Fibroblast of skin of right biceps (primary cell): Measurements from ENCODE around the gene ZNF26.
A peak's percentile ranks its signal among the peaks of the same experiment; 100 is the strongest.
"Not testable (repeated sequence)": the region's sequence is repeated elsewhere in the genome, so short reads cannot be mapped to it uniquely, and the experiment has no call there.

Source experiments
- DNase-seq: peaks from one replicate; pipeline ENCODE4 v3.0.0-alpha.2; 2013

ZNF26 gene

GRCh38 chr12:132955094-132956010 is 30.8 kb upstream of the ZNF26 start:
- DNase-seq, result peak; percentile 77

GRCh38 chr12:132956011-132956788 is 30.0 kb upstream of the ZNF26 start, which contains the start of gene ZNF605:
Gene ZNF605, minus strand, starts transcription at chr12:132956306. Its CDS starts 10,671 bp downstream, at chr12:132945635.
- peak; percentile 91 for DNase-seq

GRCh38 chr12:132961790-132962189 is 24.4 kb upstream of the ZNF26 start:
- DNase-seq, result not testable (repeated sequence)

GRCh38 chr12:132963947-132964346 is 22.2 kb upstream of the ZNF26 start:
- not testable (repeated sequence) for DNase-seq

GRCh38 chr12:132965796-132966195 is 20.4 kb upstream of the ZNF26 start:
- DNase-seq, result no peak

GRCh38 chr12:132966676-132967415 is 19.3 kb upstream of the ZNF26 start:
- DNase-seq, result no peak

GRCh38 chr12:132967736-132968135 is 18.4 kb upstream of the ZNF26 start:
- DNase-seq, result no peak

- no peak for DNase-seq
These were observed 13.8 kb upstream of the ZNF26 start for GRCh38 chr12:132972374-132972773.

GRCh38 chr12:132976870-132977269 is 9.3 kb upstream of the ZNF26 start:
- DNase-seq, result not testable (repeated sequence)

- no peak for DNase-seq
These were observed 688 bp downstream of the ZNF26 start for GRCh38 chr12:132986885-132987225.

GRCh38 chr12:132998741-132999140 is 12.6 kb downstream of the ZNF26 start:
- DNase-seq, result no peak

GRCh38 chr12:133010657-133011297 is 24.6 kb downstream of the ZNF26 start:
- no peak for DNase-seq

GRCh38 chr12:133023566-133023965 is 37.4 kb downstream of the ZNF26 start:
- no peak for DNase-seq

- DNase-seq, result no peak
These were observed 40.8 kb downstream of the ZNF26 start for GRCh38 chr12:133026996-133027395.

- peak; percentile 99 for DNase-seq
These were observed 51.2 kb downstream of the ZNF26 start, which contains the start of gene ZNF84 for GRCh38 chr12:133037207-133038005. Gene ZNF84, plus strand, starts transcription at chr12:133037509. Its CDS starts 3,959 bp downstream, at chr12:133041468.

- DNase-seq, result no peak
These were observed 52.0 kb downstream of the ZNF26 start for GRCh38 chr12:133038118-133038709.

GRCh38 chr12:133046698-133047097 is 60.5 kb downstream of the ZNF26 start:
- no peak for DNase-seq

- DNase-seq, result peak; percentile 5
These were observed 71.3 kb downstream of the ZNF26 start for GRCh38 chr12:133057446-133057845.

- DNase-seq, result peak; percentile 10
These were observed 72.3 kb downstream of the ZNF26 start for GRCh38 chr12:133058203-133059113.

GRCh38 chr12:133061954-133062353 is 75.8 kb downstream of the ZNF26 start:
- no peak for DNase-seq
